Subcutaneous abdominal adipose tissue (tissue), 5 donors: ENCODE measurements around the gene COL4A1.

Source experiments
- H3K27ac ChIP-seq: one replicate; pipeline ENCODE4 v1.7.0; 2013; ENCODE audit warnings: low read depth, mild to moderate bottlenecking, inconsistent platforms, low read length, moderate library complexity
- H3K27me3 ChIP-seq, 5 donors: one replicate each; pipeline ENCODE4 v1.7.0; 2013; ENCODE audit warnings: low read length in 5 of 5, inconsistent platforms in 1 of 5; ENCODE audit not compliant: control insufficient read depth in 5 of 5, insufficient read depth in 4 of 5
- H3K36me3 ChIP-seq, 5 donors: one replicate each; pipeline ENCODE4 v1.7.0; 2013; ENCODE audit warnings: low read length in 5 of 5; ENCODE audit not compliant: control insufficient read depth in 5 of 5, insufficient read depth in 5 of 5
- H3K4me1 ChIP-seq, 5 donors: one replicate each; pipeline ENCODE4 v1.7.0; 2013; ENCODE audit warnings: low read length in 5 of 5, mild to moderate bottlenecking in 3 of 5, moderate library complexity in 1 of 5; ENCODE audit not compliant: control insufficient read depth in 5 of 5, insufficient read depth in 5 of 5
- H3K4me3 ChIP-seq, 5 donors: one replicate each; pipeline ENCODE4 v1.7.0; 2013; ENCODE audit warnings: low read length in 5 of 5, low read depth in 1 of 5
- H3K9ac ChIP-seq, 5 donors: one replicate each; pipeline ENCODE4 v1.7.0; 2013; ENCODE audit warnings: low read length in 5 of 5, mild to moderate bottlenecking in 4 of 5, moderate library complexity in 3 of 5
- H3K9me3 ChIP-seq, 5 donors: one replicate each; pipeline ENCODE4 v1.7.0; 2013; ENCODE audit warnings: low read length in 5 of 5; ENCODE audit not compliant: control insufficient read depth in 5 of 5
- donor health status: healthy.
- donor health status: healthy.
- donor health status: healthy.
- donor health status: healthy.
- donor health status: healthy.

The COL4A1 gene

GRCh38 chr13:110312339-110313031 is 5.5 kb upstream of the COL4A1 start:
- Histone ChIP-seq H3K27me3 (peaks cover 0 to 10% (median 0%) of the 10 kb centered on the region in 5 donors), H3K36me3 (peaks cover 0 to 52% (median 23%) of the 10 kb centered on the region in 5 donors), H3K4me1 (peaks cover 26 to 94% (median 83%) of the 10 kb centered on the region in 5 donors), H3K27ac (peak overlapping the region; percentile 99), H3K9me3 (no peaks in the 10 kb centered on the region), H3K4me3 (peak overlapping the region; percentile 54 to 99 (median 94)), H3K9ac (peak overlapping the region; percentile 12 to 76 (median 68))

- Histone ChIP-seq H3K27ac (peak overlapping the region; percentile 99), H3K27me3 (peaks cover 0 to 10% (median 0%) of the 10 kb centered on the region in 5 donors), H3K4me1 (peaks cover 24 to 88% (median 79%) of the 10 kb centered on the region in 5 donors), H3K9me3 (no peaks in the 10 kb centered on the region), H3K36me3 (peaks cover 0 to 44% (median 15%) of the 10 kb centered on the region in 5 donors), H3K4me3 (peak overlapping the region; percentile 43 to 99 (median 94)), H3K9ac (peak overlapping the region; percentile 12 to 76 (median 65))
Observed at GRCh38 chr13:110311443-110312338, 4.7 kb upstream of the COL4A1 start.

GRCh38 chr13:110310541-110311442 is 3.8 kb upstream of the COL4A1 start:
- H3K27me3 ChIP-seq = peaks cover 0 to 10% (median 0%) of the 10 kb centered on the region in 5 donors
- no peaks in the 10 kb centered on the region for H3K9me3 ChIP-seq
- H3K4me3 ChIP-seq = peak overlapping the region; percentile 43 to 99 (median 94)
- H3K27ac ChIP-seq = peak overlapping the region; percentile 99
- peaks cover 0 to 38% (median 8%) of the 10 kb centered on the region in 5 donors for H3K36me3 ChIP-seq
- peak overlapping the region; percentile 12 to 76 (median 65) for H3K9ac ChIP-seq
- H3K4me1 ChIP-seq = peaks cover 24 to 83% (median 71%) of the 10 kb centered on the region in 5 donors

GRCh38 chr13:110309661-110310524 is 2.9 kb upstream of the COL4A1 start:
- Histone ChIP-seq H3K4me3 (peak overlapping the region; percentile 94 to 99 (median 97)), H3K9ac (peak overlapping the region; percentile 73 to 99 (median 84)), H3K9me3 (no peaks in the 10 kb centered on the region), H3K27ac (peak overlapping the region; percentile 99), H3K36me3 (peaks cover 0 to 33% (median 8%) of the 10 kb centered on the region in 5 donors), H3K4me1 (peaks cover 19 to 81% (median 66%) of the 10 kb centered on the region in 5 donors), H3K27me3 (peaks cover 0 to 10% (median 0%) of the 10 kb centered on the region in 5 donors)

GRCh38 chr13:110308656-110309359 is 1.9 kb upstream of the COL4A1 start:
- H3K9ac ChIP-seq = peak overlapping the region; percentile 84 to 99 (median 96)
- H3K9me3 ChIP-seq = no peaks in the 10 kb centered on the region
- H3K4me1 ChIP-seq = peaks cover 22 to 81% (median 65%) of the 10 kb centered on the region in 5 donors
- peaks cover 0 to 10% (median 0%) of the 10 kb centered on the region in 5 donors for H3K27me3 ChIP-seq
- peaks cover 0 to 33% (median 8%) of the 10 kb centered on the region in 5 donors for H3K36me3 ChIP-seq
- peak overlapping the region; percentile 94 to 99 (median 97) for H3K4me3 ChIP-seq
- H3K27ac ChIP-seq = peak overlapping the region; percentile 99

GRCh38 chr13:110307767-110308655 is 1.1 kb upstream of the COL4A1 start:
- peaks cover 0 to 10% (median 0%) of the 10 kb centered on the region in 5 donors for H3K27me3 ChIP-seq
- H3K9ac ChIP-seq = peak overlapping the region; percentile 84 to 99 (median 96)
- H3K4me1 ChIP-seq = peaks cover 28 to 86% (median 70%) of the 10 kb centered on the region in 5 donors
- peak overlapping the region; percentile 94 to 99 (median 97) for H3K4me3 ChIP-seq
- peaks cover 0 to 39% (median 11%) of the 10 kb centered on the region in 5 donors for H3K36me3 ChIP-seq
- H3K27ac ChIP-seq = peak overlapping the region; percentile 99
- no peaks in the 10 kb centered on the region for H3K9me3 ChIP-seq

GRCh38 chr13:110306340-110306959 is 507 bp downstream of the COL4A1 start:
- Histone ChIP-seq H3K36me3 (peaks cover 0 to 35% (median 7%) of the 10 kb centered on the region in 5 donors), H3K27me3 (peaks cover 0 to 10% (median 0%) of the 10 kb centered on the region in 5 donors), H3K9me3 (no peaks in the 10 kb centered on the region), H3K4me1 (peaks cover 27 to 86% (median 71%) of the 10 kb centered on the region in 5 donors), H3K4me3 (peak overlapping the region; percentile 94 to 99 (median 97)), H3K9ac (peak overlapping the region; percentile 90 to 97 (median 95)), H3K27ac (peak overlapping the region; percentile 99)
